ENCODE measurements around the gene HYAL3.

Gene HYAL3

GRCh38 chr3:50319181-50319893 is 20.1 kb upstream of the HYAL3 start:
- Histone ChIP-seq H3K27ac (ENCODE audit: low read depth, low read length) (no peak overlapping the region), H4K20me1 (ENCODE audit: control insufficient read depth, insufficient read depth, low read depth, low read length) (no peaks in the 10 kb centered on the region), H3K36me3 (ENCODE audit: control insufficient read depth, low read length) (peaks cover 14% of the 10 kb centered on the region), H3K27me3 (ENCODE audit: control insufficient read depth, low read length) (no peaks in the 10 kb centered on the region), H3F3A (ENCODE audit: control insufficient read depth, insufficient read depth) (no peaks in the 10 kb centered on the region), H3K4me2 (ENCODE audit: low read length) (no peak overlapping the region), H3K4me1 (ENCODE audit: control insufficient read depth, low read length) (peaks cover 24% of the 10 kb centered on the region), H3K9me2 (replicated peaks; ENCODE audit: control insufficient read depth, low read length) (no peaks in the 10 kb centered on the region), H3K4me3 (ENCODE audit: low read length) (no peak overlapping the region), H3K9me3 (ENCODE audit: control insufficient read depth, insufficient read depth, low read length) (no peaks in the 10 kb centered on the region), H3K79me2 (ENCODE audit: control insufficient read depth, low read length) (peaks cover 3% of the 10 kb centered on the region; the same call in 1 of the 2 replicates)
- no peak for TF ChIP-seq CTCF (IDR thresholded peaks at IDR 0.05; ENCODE audit: low read depth, low read length, poor library complexity, severe bottlenecking)
- no peak for TF ChIP-seq EZH2phosphoT487 (IDR thresholded peaks at IDR 0.05; ENCODE audit: borderline replicate concordance, low read length)

- TF ChIP-seq EZH2phosphoT487 (IDR thresholded peaks at IDR 0.05; ENCODE audit: borderline replicate concordance, low read length) (no peak), CTCF (IDR thresholded peaks at IDR 0.05; ENCODE audit: low read depth, low read length, poor library complexity, severe bottlenecking) (no peak)
- peaks cover 3% of the 10 kb centered on the region; the same call in 1 of the 2 replicates for H3K79me2 ChIP-seq (ENCODE audit: control insufficient read depth, low read length)
- no peaks in the 10 kb centered on the region for H3K9me3 ChIP-seq (ENCODE audit: control insufficient read depth, insufficient read depth, low read length)
- H4K20me1 ChIP-seq (ENCODE audit: control insufficient read depth, insufficient read depth, low read depth, low read length), result no peaks in the 10 kb centered on the region
- H3K4me3 ChIP-seq (ENCODE audit: low read length), result no peak overlapping the region
- H3K9me2 ChIP-seq (replicated peaks; ENCODE audit: control insufficient read depth, low read length), result no peaks in the 10 kb centered on the region
- H3K27me3 ChIP-seq (ENCODE audit: control insufficient read depth, low read length), result no peaks in the 10 kb centered on the region
- no peak overlapping the region for H3K27ac ChIP-seq (ENCODE audit: low read depth, low read length)
- H3K4me2 ChIP-seq (ENCODE audit: low read length), result no peak overlapping the region
- peaks cover 10% of the 10 kb centered on the region for H3K36me3 ChIP-seq (ENCODE audit: control insufficient read depth, low read length)
- no peaks in the 10 kb centered on the region for H3F3A ChIP-seq (ENCODE audit: control insufficient read depth, insufficient read depth)
- H3K4me1 ChIP-seq (ENCODE audit: control insufficient read depth, low read length), result peaks cover 22% of the 10 kb centered on the region
Observed at GRCh38 chr3:50318615-50319014, 19.4 kb upstream of the HYAL3 start.

- peaks cover 22% of the 10 kb centered on the region for H3K4me1 ChIP-seq (ENCODE audit: control insufficient read depth, low read length)
- H3K4me2 ChIP-seq (ENCODE audit: low read length), result no peak overlapping the region
- no peak overlapping the region for H3K4me3 ChIP-seq (ENCODE audit: low read length)
- peaks cover 3% of the 10 kb centered on the region; the same call in 1 of the 2 replicates for H3K79me2 ChIP-seq (ENCODE audit: control insufficient read depth, low read length)
- no peaks in the 10 kb centered on the region for H4K20me1 ChIP-seq (ENCODE audit: control insufficient read depth, insufficient read depth, low read depth, low read length)
- H3K36me3 ChIP-seq (ENCODE audit: control insufficient read depth, low read length), result peaks cover 10% of the 10 kb centered on the region
- no peaks in the 10 kb centered on the region for H3K27me3 ChIP-seq (ENCODE audit: control insufficient read depth, low read length)
- no peak overlapping the region for H3K27ac ChIP-seq (ENCODE audit: low read depth, low read length)
- no peaks in the 10 kb centered on the region for H3F3A ChIP-seq (ENCODE audit: control insufficient read depth, insufficient read depth)
- no peaks in the 10 kb centered on the region for H3K9me3 ChIP-seq (ENCODE audit: control insufficient read depth, insufficient read depth, low read length)
- no peaks in the 10 kb centered on the region for H3K9me2 ChIP-seq (replicated peaks; ENCODE audit: control insufficient read depth, low read length)
- TF ChIP-seq CTCF (IDR thresholded peaks at IDR 0.05; ENCODE audit: low read depth, low read length, poor library complexity, severe bottlenecking), result no peak
- TF ChIP-seq EZH2phosphoT487 (IDR thresholded peaks at IDR 0.05; ENCODE audit: borderline replicate concordance, low read length), result no peak
Observed at GRCh38 chr3:50318163-50318562, 19.0 kb upstream of the HYAL3 start.
